CD4-positive, alpha-beta T cell (primary cell): ENCODE results near the gene FAM124B. TPM values are rescaled to one million over a fixed set of nuclear protein-coding genes. Genes with fewer than 3 reads are reported as not detected.
"Not testable (repeated sequence)": the region's sequence is repeated elsewhere in the genome, so short reads cannot be mapped to it uniquely, and the experiment has no call there.

ENCODE experiments used
- ATAC-seq: fragments of 200-7000 bp; cut with Tn5 transposase; one replicate; pipeline ENCODE4 v1.10.0; 2022; ENCODE audit warnings: mild to moderate bottlenecking; ENCODE audit not compliant: poor library complexity
- CTCF ChIA-PET: fragments of 350-600 bp; sonication (Branson Sonifier 250); formaldehyde crosslinking; loops from one replicate; lab custom pipeline; 2021; ENCODE audit warnings: antibody characterized with exemption, inconsistent platforms; lab: Charles Lee
- POLR2A ChIA-PET: fragments of 350-600 bp; sonication (Branson Sonifier 250); formaldehyde crosslinking; loops from one replicate; lab custom pipeline; 2021; ENCODE audit warnings: antibody characterized with exemption, inconsistent platforms; lab: Charles Lee
- DNase-seq, 14 experiments: peaks; one replicate each; pipeline ENCODE4 v3.0.0-alpha.2; 2013 to 2020; ENCODE audit warnings: mixed read lengths in 2 of 14
- H3K27ac ChIP-seq, 2 donors: one replicate each; pipeline versions ENCODE4 v1.5.1 to v1.7.0; 2013; ENCODE audit warnings: low read length in 2 of 2, low read depth in 1 of 2, mild to moderate bottlenecking in 1 of 2
- H3K27me3 ChIP-seq, 2 experiments: 1 replicate in 1 of 2; 2 replicates in 1 of 2; pipeline versions ENCODE4 v1.6.1 to v1.7.0; 2013; ENCODE audit warnings: low read length in 2 of 2, control low read depth in 1 of 2, mild to moderate bottlenecking in 1 of 2, moderate library complexity in 1 of 2; ENCODE audit not compliant: insufficient read depth in 2 of 2, control insufficient read depth in 1 of 2
- H3K36me3 ChIP-seq: one replicate; pipeline ENCODE4 v1.6.1; 2013; ENCODE audit warnings: low read length, control low read depth; ENCODE audit not compliant: insufficient read depth
- H3K4me1 ChIP-seq: one replicate; pipeline ENCODE4 v1.6.1; 2013; ENCODE audit warnings: low read length, control low read depth; ENCODE audit not compliant: insufficient read depth
- H3K4me3 ChIP-seq: one replicate; pipeline ENCODE4 v1.5.1; 2013; ENCODE audit warnings: mild to moderate bottlenecking, low read length, moderate library complexity
- H3K9me3 ChIP-seq, 2 experiments: 1 replicate in 1 of 2; 2 replicates in 1 of 2; pipeline versions ENCODE4 v1.6.1 to v1.7.0; 2013; ENCODE audit warnings: low read length in 2 of 2, mild to moderate bottlenecking in 2 of 2, control low read depth in 1 of 2, moderate library complexity in 1 of 2; ENCODE audit not compliant: control insufficient read depth in 1 of 2, insufficient read depth in 1 of 2
- H3K27ac Mint-ChIP-seq: one replicate; pipeline ENCODE4 v1.8.0; 2020; ENCODE audit warnings: mixed read lengths
- H3K27me3 Mint-ChIP-seq: one replicate; pipeline ENCODE4 v1.8.0; 2021; ENCODE audit warnings: mixed read lengths
- H3K36me3 Mint-ChIP-seq: one replicate; pipeline ENCODE4 v1.8.0; 2021; ENCODE audit warnings: low read depth, mixed read lengths
- H3K4me1 Mint-ChIP-seq: one replicate; pipeline ENCODE4 v1.8.0; 2021; ENCODE audit warnings: low read depth, mixed read lengths
- H3K4me3 Mint-ChIP-seq: one replicate; pipeline ENCODE4 v1.8.0; 2020; ENCODE audit warnings: mild to moderate bottlenecking, mixed read lengths
- H3K9me3 Mint-ChIP-seq: one replicate; pipeline ENCODE4 v1.8.0; 2020; ENCODE audit warnings: mixed read lengths
- intact Hi-C, 2 experiments: fragments of 100-400 bp; cut with DNase I in 1 of 2; cut with micrococcal nuclease in 1 of 2; formaldehyde crosslinking; loops; one replicate each; pipeline versions ENCODE4 v1.15.1 to v1.9.0; 2023 to 2025; cut with DNase I, micrococcal nuclease
- total RNA-seq, 174 experiments: library from RNA in 2 of 174; stranded (reverse) in 2 of 174; gene quantifications; one replicate each; pipeline ENCODE4 v1.2.3 and lab custom pipeline; 2021 to 2026
- TF ChIP-seq, protein P1 (sequence below): fragments of 200-600 bp; IDR thresholded peaks from one replicate; pipeline ENCODE4 v1.8.0; 2022; ENCODE audit warnings: antibody characterized with exemption, mild to moderate bottlenecking

The FAM124B gene
- total RNA-seq, 2 experiments from 2014 or later, result 1.1 to 1.3 TPM

DNA sequence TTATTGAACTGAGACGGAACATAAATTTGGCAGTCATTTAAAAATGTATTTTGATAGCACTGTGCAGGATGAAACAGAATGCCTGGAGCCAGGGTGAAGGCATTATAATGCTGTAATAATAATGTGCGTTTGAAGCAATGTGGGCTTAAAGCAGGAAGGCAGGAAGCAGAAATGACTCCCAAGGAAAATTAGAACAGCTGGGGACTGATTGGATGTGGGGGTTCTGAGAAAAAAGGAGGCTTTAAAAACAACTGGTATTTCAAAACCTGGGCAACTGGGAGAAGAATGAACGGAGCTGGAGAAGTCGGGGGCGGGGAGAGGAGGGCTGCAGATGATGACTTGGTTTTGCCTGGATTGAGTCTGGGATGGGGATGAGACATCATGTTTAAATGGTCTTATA lies 12.6 kb downstream of the FAM124B start:
- Mint-ChIP-seq H3K4me3 (no peak overlapping the region), H3K36me3 (no peaks in the 10 kb centered on the region), H3K27ac (no peak overlapping the region), H3K4me1 (no peaks in the 10 kb centered on the region), H3K9me3 (no peaks in the 10 kb centered on the region), H3K27me3 (peaks cover 4% of the 10 kb centered on the region)
- H3K27ac ChIP-seq, result no peak overlapping the region
- no peaks in the 10 kb centered on the region for H3K36me3 ChIP-seq
- H3K4me1 ChIP-seq, result no peaks in the 10 kb centered on the region
- ATAC-seq (no peak), DNase-seq (no peak)
- no peaks in the 10 kb centered on the region for H3K9me3 ChIP-seq
- intact Hi-C loops, result no loop called here
- TF ChIP-seq, protein P1, sequence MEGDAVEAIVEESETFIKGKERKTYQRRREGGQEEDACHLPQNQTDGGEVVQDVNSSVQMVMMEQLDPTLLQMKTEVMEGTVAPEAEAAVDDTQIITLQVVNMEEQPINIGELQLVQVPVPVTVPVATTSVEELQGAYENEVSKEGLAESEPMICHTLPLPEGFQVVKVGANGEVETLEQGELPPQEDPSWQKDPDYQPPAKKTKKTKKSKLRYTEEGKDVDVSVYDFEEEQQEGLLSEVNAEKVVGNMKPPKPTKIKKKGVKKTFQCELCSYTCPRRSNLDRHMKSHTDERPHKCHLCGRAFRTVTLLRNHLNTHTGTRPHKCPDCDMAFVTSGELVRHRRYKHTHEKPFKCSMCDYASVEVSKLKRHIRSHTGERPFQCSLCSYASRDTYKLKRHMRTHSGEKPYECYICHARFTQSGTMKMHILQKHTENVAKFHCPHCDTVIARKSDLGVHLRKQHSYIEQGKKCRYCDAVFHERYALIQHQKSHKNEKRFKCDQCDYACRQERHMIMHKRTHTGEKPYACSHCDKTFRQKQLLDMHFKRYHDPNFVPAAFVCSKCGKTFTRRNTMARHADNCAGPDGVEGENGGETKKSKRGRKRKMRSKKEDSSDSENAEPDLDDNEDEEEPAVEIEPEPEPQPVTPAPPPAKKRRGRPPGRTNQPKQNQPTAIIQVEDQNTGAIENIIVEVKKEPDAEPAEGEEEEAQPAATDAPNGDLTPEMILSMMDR, result no peak
- peaks cover 0 to 2% of the 10 kb centered on the region in 2 experiments for H3K27me3 ChIP-seq
- ChIA-PET POLR2A (no interaction called here), CTCF (no interaction called here)
- no peak overlapping the region for H3K4me3 ChIP-seq

DNA sequence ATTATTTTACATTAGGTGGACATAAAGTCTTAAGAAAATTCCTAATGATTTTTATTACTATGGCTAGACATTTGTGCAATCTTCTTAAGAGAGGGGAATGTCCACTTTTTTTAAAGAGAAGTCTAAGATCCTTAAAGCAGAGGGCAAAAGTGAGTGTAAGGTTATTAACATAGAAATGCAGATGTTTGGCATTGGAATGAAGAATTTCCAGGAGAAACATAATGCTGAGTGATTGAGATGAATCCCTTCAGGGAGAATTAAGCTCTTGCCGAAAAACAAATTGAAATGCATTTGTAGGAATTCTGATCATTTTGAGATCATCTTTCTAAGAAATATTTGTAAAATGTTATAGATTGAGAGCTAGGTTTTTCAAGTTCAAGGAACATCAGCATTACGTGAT lies 15.0 kb downstream of the FAM124B start:
- no peaks in the 10 kb centered on the region for H3K36me3 Mint-ChIP-seq
- H3K27ac ChIP-seq, result no peak overlapping the region
- intact Hi-C loops, result no loop called here
- no peaks in the 10 kb centered on the region for H3K4me1 ChIP-seq
- TF ChIP-seq, protein P1, result no peak
- DNase-seq (no peak), ATAC-seq (no peak)
- no peaks in the 10 kb centered on the region for H3K9me3 Mint-ChIP-seq
- H3K27me3 ChIP-seq, result peaks cover 0 to 2% of the 10 kb centered on the region in 2 experiments
- no peak overlapping the region for H3K27ac Mint-ChIP-seq
- CTCF ChIA-PET, result interaction anchor here (0.7 kb wide), 1 partner anchor 14 kb away, joined by 3 read pairs; no protein-coding TSS in a partner anchor
- H3K4me1 Mint-ChIP-seq, result no peaks in the 10 kb centered on the region
- peaks cover 4% of the 10 kb centered on the region for H3K27me3 Mint-ChIP-seq
- no peaks in the 10 kb centered on the region for H3K36me3 ChIP-seq
- no peak overlapping the region for H3K4me3 ChIP-seq
- POLR2A ChIA-PET, result no interaction called here
- no peak overlapping the region for H3K4me3 Mint-ChIP-seq
- no peaks in the 10 kb centered on the region for H3K9me3 ChIP-seq

DNA sequence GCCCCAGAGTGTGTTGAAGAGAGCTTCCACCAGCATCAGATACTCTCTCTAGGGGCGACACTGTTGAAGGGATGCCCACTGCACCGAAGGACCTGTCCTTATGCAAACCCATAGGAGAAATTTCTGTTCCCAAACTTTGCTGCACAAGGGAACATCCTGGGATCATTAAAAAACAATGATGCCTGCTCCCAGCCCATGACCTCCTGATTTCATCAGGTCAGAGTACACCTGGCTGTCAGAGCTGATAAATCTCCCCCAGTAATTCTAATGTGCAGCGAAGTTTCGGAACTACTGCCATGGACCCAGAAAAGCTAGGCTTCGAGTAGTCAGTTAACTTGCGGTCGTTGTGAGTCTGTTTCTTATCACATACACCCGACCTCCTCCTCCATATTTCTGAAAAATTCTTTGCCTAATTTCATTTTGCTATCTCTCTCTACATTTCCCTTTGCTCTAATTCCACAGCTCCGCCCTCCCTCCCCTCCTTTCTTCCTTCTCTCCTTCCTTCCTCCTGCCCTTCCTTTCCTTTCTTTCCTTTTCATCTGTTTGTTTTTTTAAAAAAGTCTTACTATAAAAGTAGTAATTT lies 18.8 kb downstream of the FAM124B start:
- CTCF ChIA-PET, result no interaction called here
- no peaks in the 10 kb centered on the region for H3K36me3 Mint-ChIP-seq
- TF ChIP-seq, protein P1, result no peak
- H3K9me3 Mint-ChIP-seq, result no peaks in the 10 kb centered on the region
- Histone ChIP-seq H3K27ac (no peak overlapping the region), H3K9me3 (no peaks in the 10 kb centered on the region), H3K27me3 (peaks cover 0 to 2% of the 10 kb centered on the region in 2 experiments), H3K4me3 (no peak overlapping the region), H3K36me3 (no peaks in the 10 kb centered on the region), H3K4me1 (no peaks in the 10 kb centered on the region)
- H3K27ac Mint-ChIP-seq, result no peak overlapping the region
- no peaks in the 10 kb centered on the region for H3K27me3 Mint-ChIP-seq
- no peak overlapping the region for H3K4me3 Mint-ChIP-seq
- intact Hi-C loops, result no loop called here
- POLR2A ChIA-PET, result no interaction called here
- ATAC-seq, result no peak
- no peak for DNase-seq
- no peaks in the 10 kb centered on the region for H3K4me1 Mint-ChIP-seq

DNA sequence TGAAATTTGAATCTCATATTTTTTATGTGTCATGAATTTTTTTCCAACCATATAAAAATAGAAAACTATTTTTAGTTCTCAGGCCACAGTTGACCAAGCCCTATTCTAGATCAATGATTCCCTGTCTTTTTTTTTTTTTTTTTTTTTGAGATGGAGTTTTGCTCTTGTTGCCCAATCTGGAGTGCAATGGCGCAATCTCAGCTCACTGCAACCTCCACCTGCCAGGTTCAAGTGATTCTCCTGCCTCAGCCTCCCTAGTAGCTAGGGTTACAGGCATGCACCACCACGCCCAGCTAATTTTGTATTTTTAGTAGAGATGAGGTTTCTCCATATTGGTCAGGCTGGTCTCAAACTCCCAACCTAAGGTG lies 19.6 kb downstream of the FAM124B start:
- H3K27me3 Mint-ChIP-seq, H3K36me3 Mint-ChIP-seq, H3K9me3 ChIP-seq, H3K36me3 ChIP-seq, ATAC-seq, H3K9me3 Mint-ChIP-seq, H3K4me3 Mint-ChIP-seq, H3K27me3 ChIP-seq, H3K27ac ChIP-seq, DNase-seq, H3K27ac Mint-ChIP-seq, POLR2A ChIA-PET, intact Hi-C loops, H3K4me3 ChIP-seq, H3K4me1 Mint-ChIP-seq, H3K4me1 ChIP-seq, CTCF ChIA-PET: not testable (repeated sequence)
